AG09309 (cell line): Measurements from ENCODE around the gene ZDHHC4.

Source experiments
- DNase-seq: peaks from one replicate; pipeline ENCODE4 v3.0.0-alpha.2; 2010; ENCODE audit warnings: low read depth
- H3K4me3 ChIP-seq: 2 replicates; pipeline ENCODE4 v1.5.1; 2011; ENCODE audit warnings: mild to moderate bottlenecking, low read depth, low read length, moderate library complexity; ENCODE audit not compliant: control insufficient read depth
- TF ChIP-seq, protein P1 (sequence below): IDR thresholded peaks from 2 replicates; pipeline ENCODE4 v1.5.1; 2011; ENCODE audit warnings: mild to moderate bottlenecking, low read depth, low read length, inconsistent platforms; ENCODE audit not compliant: insufficient read depth, control insufficient read depth; ENCODE audit errors: missing control alignments

Gene ZDHHC4

DNA sequence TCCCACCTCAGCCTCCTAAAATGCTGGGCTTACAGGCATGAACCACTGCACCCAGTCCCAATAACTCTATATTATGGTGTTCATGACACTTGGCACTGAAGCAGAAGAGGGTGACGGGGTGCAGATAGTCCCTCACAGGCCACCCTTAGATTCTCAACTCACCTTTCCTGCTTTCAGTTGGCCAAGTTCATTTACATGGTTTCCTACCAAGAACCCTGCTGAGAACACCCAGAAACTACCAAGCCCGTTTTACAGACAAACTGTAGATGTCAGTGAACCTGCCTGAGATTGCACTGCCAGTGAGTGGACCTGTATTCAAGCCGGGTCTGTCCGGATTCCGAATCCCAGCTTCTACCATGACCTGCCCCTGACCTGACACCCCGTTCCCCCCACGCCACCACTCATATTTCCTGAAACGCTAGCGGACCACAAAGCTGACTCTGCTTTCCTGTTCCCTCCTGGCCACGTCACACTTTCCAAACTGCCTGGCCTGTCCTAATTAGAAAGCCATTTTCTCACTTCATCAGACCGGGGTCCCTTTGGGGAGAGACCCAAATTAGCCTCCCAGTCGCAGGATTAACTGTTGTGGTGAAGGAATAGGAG is 43.3 kb upstream of the ZDHHC4 start:
- TF ChIP-seq, protein P1, sequence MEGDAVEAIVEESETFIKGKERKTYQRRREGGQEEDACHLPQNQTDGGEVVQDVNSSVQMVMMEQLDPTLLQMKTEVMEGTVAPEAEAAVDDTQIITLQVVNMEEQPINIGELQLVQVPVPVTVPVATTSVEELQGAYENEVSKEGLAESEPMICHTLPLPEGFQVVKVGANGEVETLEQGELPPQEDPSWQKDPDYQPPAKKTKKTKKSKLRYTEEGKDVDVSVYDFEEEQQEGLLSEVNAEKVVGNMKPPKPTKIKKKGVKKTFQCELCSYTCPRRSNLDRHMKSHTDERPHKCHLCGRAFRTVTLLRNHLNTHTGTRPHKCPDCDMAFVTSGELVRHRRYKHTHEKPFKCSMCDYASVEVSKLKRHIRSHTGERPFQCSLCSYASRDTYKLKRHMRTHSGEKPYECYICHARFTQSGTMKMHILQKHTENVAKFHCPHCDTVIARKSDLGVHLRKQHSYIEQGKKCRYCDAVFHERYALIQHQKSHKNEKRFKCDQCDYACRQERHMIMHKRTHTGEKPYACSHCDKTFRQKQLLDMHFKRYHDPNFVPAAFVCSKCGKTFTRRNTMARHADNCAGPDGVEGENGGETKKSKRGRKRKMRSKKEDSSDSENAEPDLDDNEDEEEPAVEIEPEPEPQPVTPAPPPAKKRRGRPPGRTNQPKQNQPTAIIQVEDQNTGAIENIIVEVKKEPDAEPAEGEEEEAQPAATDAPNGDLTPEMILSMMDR: no peak
- DNase-seq: no peak
- no peak overlapping the region for H3K4me3 ChIP-seq

DNA sequence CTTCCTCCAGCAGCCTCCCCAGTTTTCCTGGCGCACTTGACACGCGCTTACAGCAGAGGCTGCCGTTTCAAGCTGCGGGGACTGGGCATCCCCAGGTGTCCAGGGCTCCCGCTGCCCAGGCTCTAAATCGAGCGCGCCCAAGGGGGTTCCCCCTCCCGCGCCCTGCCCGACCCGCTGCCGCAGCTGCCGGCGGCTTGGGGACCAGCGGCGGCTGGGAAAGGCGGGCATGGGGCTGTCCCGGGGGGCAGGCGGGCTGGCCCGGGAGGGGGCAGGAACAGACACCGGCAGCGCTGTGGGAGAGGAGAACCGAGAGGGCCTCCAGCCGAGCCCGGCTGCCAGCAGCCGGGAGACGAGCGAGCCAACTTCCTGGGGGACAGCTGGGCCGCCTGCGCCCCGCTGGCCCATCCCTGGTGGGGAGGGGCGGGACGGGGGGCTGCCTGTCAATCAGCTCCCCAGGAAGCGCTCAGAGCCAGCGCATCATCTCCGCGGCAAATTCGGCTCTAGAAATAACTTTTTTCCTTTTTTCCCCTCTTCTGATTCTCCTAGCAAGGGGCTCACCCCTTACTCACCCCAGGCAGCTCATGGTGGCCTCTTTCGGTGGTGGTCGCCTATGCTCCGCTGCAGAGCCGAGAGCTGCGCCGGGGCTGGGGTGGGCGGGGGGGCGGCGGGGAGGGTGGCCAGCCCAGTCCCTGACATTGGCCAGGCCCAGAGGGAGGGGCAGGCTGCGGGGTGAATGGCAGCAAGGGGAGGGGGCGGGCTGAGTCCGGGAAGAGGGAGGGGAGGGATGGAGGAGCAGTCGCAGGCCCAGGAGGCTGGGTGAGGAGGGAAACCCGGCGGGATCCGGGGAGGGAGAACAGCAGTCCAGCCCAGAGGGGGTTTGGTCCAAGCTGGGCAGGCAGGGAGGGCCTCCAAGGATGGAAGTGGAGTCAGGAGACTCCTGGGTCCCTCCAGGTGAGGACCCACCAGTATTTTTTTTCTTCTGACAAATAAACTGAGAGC is 40.7 kb upstream of the ZDHHC4 start:
- DNase-seq: no peak
- TF ChIP-seq, protein P1: no peak
- no peak overlapping the region for H3K4me3 ChIP-seq

DNA sequence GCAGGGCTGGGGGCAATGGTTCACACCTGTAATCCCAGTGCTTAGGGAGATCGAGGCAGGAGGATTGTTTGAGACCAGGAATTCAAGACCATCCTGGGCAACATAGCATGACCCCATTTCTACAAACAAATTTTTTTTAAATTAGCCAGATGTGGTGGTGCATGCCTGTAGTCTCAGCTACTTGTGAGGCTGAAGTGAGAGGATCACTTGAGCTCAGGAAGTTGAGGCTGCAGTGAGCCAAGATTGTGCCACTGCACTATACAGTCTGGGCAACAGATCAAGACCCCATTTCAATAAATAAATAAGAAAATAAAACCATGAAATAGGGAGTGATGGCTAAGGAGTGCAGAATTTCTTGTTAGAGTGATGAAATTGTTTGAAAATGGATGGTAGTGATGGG is 34.9 kb upstream of the ZDHHC4 start:
- no peak for DNase-seq
- no peak overlapping the region for H3K4me3 ChIP-seq
- TF ChIP-seq, protein P1: no peak

DNA sequence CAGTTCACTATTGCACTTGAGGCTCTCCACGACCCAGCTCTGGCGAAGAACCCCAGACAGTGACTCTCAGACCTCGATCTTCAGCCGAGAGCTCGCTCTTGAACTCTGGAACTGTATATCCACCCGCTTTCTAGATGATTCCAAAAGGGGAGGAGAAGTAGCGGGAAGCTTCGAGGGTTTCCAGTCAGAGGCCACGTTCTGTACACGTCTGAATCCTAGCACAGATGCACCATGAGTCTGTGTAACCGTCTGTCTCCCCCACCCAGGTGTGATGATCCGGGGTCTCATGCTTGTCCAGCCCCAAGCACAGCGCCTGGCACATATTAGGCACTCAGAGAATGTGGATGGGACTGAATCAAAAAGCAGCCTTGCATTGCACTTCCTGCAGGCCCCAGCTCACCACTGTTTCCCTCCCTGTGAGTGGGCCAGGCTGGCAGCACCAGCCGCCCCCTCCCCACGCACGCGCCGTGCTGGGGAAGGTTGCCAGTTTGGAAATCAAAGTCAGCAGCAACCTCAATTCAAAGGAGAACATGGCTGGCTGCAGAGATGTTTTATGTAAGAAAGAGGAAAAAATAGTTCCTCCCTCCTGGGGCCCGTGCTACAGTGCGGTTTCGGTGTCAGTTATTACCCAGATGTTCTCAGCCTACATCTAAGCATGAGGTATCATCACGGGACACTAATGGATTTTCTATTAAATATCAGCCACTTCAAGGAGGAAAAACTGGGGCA is 31.7 kb upstream of the ZDHHC4 start:
- DNase-seq: no peak
- H3K4me3 ChIP-seq: no peak overlapping the region
- TF ChIP-seq, protein P1: no peak

DNA sequence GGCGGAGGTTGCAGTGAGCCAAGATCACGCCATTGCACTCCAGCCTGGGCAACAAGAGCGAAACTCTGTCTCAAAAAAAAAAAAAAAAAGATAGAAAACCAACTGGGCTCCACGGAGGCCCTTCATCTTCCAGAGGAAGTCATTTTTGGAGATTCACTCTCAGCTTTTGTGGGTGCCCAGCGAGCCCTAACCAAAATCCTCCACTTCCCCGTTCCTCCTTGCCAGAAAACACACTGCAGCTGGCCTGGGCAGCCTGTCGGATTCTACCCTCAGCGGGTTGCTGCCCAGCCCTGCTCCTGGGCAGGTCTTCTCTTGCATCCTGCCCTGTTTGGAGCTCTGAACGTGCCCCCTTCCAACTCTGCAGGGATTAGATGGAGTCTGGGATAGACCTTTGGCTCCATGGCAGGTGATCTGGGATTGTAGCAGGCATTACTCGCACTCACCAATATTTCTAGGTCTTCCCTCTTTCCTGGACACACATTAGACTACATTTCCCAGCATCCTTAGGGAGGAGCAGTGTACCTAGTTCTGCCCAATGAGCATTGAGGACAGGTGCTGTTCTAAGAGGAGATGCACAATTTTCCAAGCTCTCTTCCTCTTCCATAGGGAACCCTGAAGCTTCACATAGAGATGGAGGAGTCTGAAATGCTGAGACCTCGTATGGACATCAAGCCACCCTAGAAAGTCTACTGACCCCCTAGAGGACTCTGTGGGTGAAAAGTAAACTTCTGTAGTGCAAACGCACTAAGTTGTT is 30.6 kb upstream of the ZDHHC4 start:
- no peak for DNase-seq
- H3K4me3 ChIP-seq: no peak overlapping the region
- TF ChIP-seq, protein P1: no peak

DNA sequence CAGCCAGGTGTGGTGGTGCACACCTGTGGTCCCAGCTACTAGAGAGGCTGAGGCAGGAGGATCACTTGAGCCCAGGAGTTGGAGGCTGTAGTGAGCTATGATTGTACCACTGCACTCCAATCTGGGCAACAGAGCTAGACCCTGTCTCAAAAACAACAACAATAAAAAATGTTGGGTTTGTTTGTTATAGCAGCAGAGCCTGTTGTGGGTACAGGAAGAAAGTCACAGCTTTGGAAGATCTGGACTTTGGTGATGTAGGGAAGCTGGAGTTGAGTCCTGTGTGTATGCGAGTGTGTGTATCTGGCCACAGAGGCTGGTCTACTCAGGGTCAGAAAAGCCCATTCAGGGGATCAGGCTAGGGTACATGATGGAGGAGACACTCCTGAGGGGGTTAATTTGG is 29.9 kb upstream of the ZDHHC4 start:
- H3K4me3 ChIP-seq: no peak overlapping the region
- DNase-seq: no peak
- TF ChIP-seq, protein P1: no peak
